Stimulated activated CD4-positive, alpha-beta T cell treated with anti-CD3 and anti-CD28 coated beads, Interleukin-12 subunit alpha, Interleukin-12 subunit beta, amount 100 ng/mL, for 4 hours (primary cell): Measurements from ENCODE around the gene DLK1.

ENCODE experiments used
- DNase-seq: peaks from one replicate; pipeline ENCODE4 v3.0.0-alpha.2; 2020

DLK1 gene

GRCh38 chr14:100780246-100780645, 53.6 kb downstream of the DLK1 start:
- DNase-seq = no peak

GRCh38 chr14:100780646-100781355, 54.1 kb downstream of the DLK1 start:
- DNase-seq = no peak

GRCh38 chr14:100781952-100782351, 55.3 kb downstream of the DLK1 start:
- DNase-seq = no peak

GRCh38 chr14:100782516-100783320, 56.0 kb downstream of the DLK1 start:
- no peak for DNase-seq

GRCh38 chr14:100783630-100784370, 57.1 kb downstream of the DLK1 start:
- no peak for DNase-seq

GRCh38 chr14:100784523-100785337, 58.0 kb downstream of the DLK1 start:
- DNase-seq = no peak

GRCh38 chr14:100785338-100785615, 58.6 kb downstream of the DLK1 start:
- DNase-seq = no peak

GRCh38 chr14:100785626-100786025, 58.9 kb downstream of the DLK1 start:
- DNase-seq = no peak

- DNase-seq = no peak
Measured at GRCh38 chr14:100786131-100786530, 59.4 kb downstream of the DLK1 start.

- no peak for DNase-seq
Measured at GRCh38 chr14:100786576-100787219, 60.0 kb downstream of the DLK1 start.

GRCh38 chr14:100787659-100788058, 61.0 kb downstream of the DLK1 start:
- DNase-seq = no peak
